OCI-LY7 (cell line): Measurements from ENCODE around the gene NOLC1. TPM values are rescaled to one million over a fixed set of nuclear protein-coding genes. Genes with fewer than 3 reads are reported as not detected.
A peak's percentile ranks its signal among the peaks of the same experiment; 100 is the strongest.

Experiments
- BruUV-seq: library from RNA; stranded (reverse); fragments of 400-500 nt; replicated peaks from 2 replicates; lab custom pipeline; 2021; lab: Mats Ljungman, UMichigan
- CTCF ChIA-PET: fragments of 300-600 bp; sonication (Branson Sonifier 250); formaldehyde crosslinking; loops from one replicate; lab custom pipeline; 2022; ENCODE audit warnings: antibody characterized with exemption; ENCODE audit not compliant: unreplicated experiment; lab: Charles Lee
- POLR2A ChIA-PET: fragments of 300-600 bp; sonication (Branson Sonifier 250); formaldehyde crosslinking; loops from one replicate; lab custom pipeline; 2022; ENCODE audit warnings: antibody characterized with exemption; lab: Charles Lee
- DNase-seq: peaks from one replicate; pipeline ENCODE4 v3.0.0-alpha.2; 2015; ENCODE audit warnings: low spot score
- H2AFZ ChIP-seq: fragments of 200-600 bp; sonication (generic), shearing (Covaris generic); 2 replicates; pipeline ENCODE4 v1.6.1; 2014; ENCODE audit warnings: mild to moderate bottlenecking, antibody characterized with exemption, low read length, moderate library complexity
- H3K27ac ChIP-seq: fragments of 200-600 bp; sonication (generic); 2 replicates; pipeline ENCODE4 v1.5.1; 2014; ENCODE audit warnings: mixed run types, low read depth, mild to moderate bottlenecking, moderate library complexity, low read length, inconsistent platforms; ENCODE audit not compliant: poor library complexity, severe bottlenecking
- H3K36me3 ChIP-seq: fragments of 200-600 bp; sonication (generic); 2 replicates; pipeline ENCODE4 v1.6.1; 2014; ENCODE audit warnings: mild to moderate bottlenecking, antibody characterized with exemption, low read length, moderate library complexity, mixed read lengths; ENCODE audit not compliant: insufficient read depth
- H3K4me1 ChIP-seq: fragments of 200-600 bp; sonication (generic); 2 replicates; pipeline ENCODE4 v1.5.1; 2014; ENCODE audit warnings: mild to moderate bottlenecking, low read length; ENCODE audit not compliant: insufficient read depth, poor library complexity, severe bottlenecking
- H3K4me2 ChIP-seq: fragments of 200-600 bp; sonication (generic); 2 replicates; pipeline ENCODE4 v1.6.1; 2014; ENCODE audit warnings: mild to moderate bottlenecking, low read length
- H3K4me3 ChIP-seq: fragments of 200-600 bp; sonication (generic); 2 replicates; pipeline ENCODE4 v1.5.1; 2014; ENCODE audit warnings: mild to moderate bottlenecking, low read depth, low read length; ENCODE audit not compliant: poor library complexity, severe bottlenecking
- H3K79me2 ChIP-seq: fragments of 200-600 bp; sonication (generic); 2 replicates; pipeline ENCODE4 v1.6.1; 2016; ENCODE audit warnings: low read depth, mild to moderate bottlenecking, low read length, moderate library complexity, mixed read lengths; ENCODE audit not compliant: insufficient read depth
- H3K9me2 ChIP-seq: fragments of 200-600 bp; sonication (generic); 2 replicates; pipeline ENCODE4 v1.6.1; 2016; ENCODE audit warnings: mild to moderate bottlenecking, low read length, mixed read lengths; ENCODE audit not compliant: insufficient read depth
- H3K9me3 ChIP-seq: fragments of 200-600 bp; sonication (generic); 2 replicates; pipeline ENCODE4 v1.6.1; 2014; ENCODE audit warnings: mild to moderate bottlenecking, mixed run types, low read length, mixed read lengths
- H4K20me1 ChIP-seq: fragments of 200-600 bp; sonication (generic); 2 replicates; pipeline ENCODE4 v1.6.1; 2014; ENCODE audit warnings: mild to moderate bottlenecking, antibody characterized with exemption, low read length, moderate library complexity, mixed read lengths; ENCODE audit not compliant: insufficient read depth
- CTCF ChIP-seq: fragments of 200-600 bp; sonication (generic); conservative IDR thresholded peaks from 2 replicates; pipeline ENCODE4 v1.5.1; 2014; ENCODE audit warnings: mild to moderate bottlenecking, antibody characterized with exemption, low read length, moderate library complexity, mixed read lengths
- EZH2phosphoT487 ChIP-seq: fragments of 200-600 bp; sonication (generic); IDR thresholded peaks from 2 replicates; pipeline ENCODE4 v1.6.1; 2018; ENCODE audit warnings: low read depth, borderline replicate concordance, mild to moderate bottlenecking, mixed run types, antibody characterized with exemption, low read length, moderate library complexity, mixed read lengths
- intact Hi-C: fragments of 100-400 bp; cut with micrococcal nuclease; formaldehyde crosslinking; loops from one replicate; pipeline ENCODE4 v1.10.0; 2022; ENCODE audit not compliant: unreplicated experiment
- total RNA-seq, 2 experiments: library from RNA; depleted of rRNA in 1 of 2; stranded (reverse); fragments of >200 nt in 1 of 2; shearing (Covaris generic) in 1 of 2; gene quantifications; 2 replicates each; pipeline ENCODE4 v1.2.3, GENCODE V29; 2014 to 2022

NOLC1 gene
- total RNA-seq, 2 experiments from 2014 or later = 93.5 to 152 TPM

DNA sequence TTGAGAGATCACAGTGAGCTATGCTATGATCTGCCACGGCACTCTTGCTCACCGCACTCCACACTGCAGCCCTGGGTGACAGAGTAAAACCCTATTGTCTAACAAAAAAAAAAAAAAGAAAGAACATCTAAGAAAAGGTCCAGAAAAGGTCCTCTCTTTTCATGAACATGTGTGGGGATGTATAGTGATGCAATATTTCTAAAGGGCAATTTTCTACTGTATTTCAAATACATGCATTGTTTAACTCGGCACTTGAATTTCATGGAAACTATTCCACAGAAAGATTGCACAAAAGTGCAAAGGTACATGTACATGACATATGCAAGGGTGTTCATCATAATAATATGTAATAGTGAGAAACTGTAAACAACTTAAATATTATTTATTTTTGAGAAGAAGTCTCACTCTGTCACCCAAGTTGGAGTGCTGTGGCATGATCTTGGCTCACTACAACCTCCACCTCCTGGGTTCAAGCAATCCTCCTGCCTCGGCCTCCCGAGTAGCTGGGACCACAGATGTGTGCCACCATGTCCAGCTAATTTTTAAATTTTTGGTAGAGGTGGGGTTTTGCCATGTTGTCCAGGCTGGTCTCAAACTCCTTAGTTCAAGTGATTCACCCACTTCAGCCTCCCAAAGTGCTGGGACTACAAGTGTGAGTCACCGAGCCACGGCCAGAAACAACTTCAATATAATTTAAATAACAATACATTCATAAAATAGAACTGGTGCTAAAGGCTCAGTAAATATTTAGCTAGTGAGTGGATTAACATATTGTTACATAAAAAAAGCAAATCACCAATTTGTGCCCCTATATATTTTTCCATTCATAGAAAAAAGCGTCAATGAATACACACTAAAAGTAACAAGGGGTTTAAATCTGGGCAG, 20.7 kb upstream of the NOLC1 start:
- CTCF ChIA-PET = interaction anchor here (0.6 kb wide), 1 partner anchor 12 kb away, joined by 4 read pairs; no protein-coding TSS in a partner anchor
- intact Hi-C loops = loop anchor here (1.0 to 5.0 kb wide), 2 partner anchors 11 to 516 kb away; partner anchors contain the start of gene LDB1
- no peak for DNase-seq
- TF ChIP-seq CTCF (no peak), EZH2phosphoT487 (no peak)
- no TSS peak for BruUV-seq
- peaks cover 30% of the 10 kb centered on the region for H3K36me3 ChIP-seq
- H3K27ac ChIP-seq = peak overlapping the region; percentile 65
- H4K20me1 ChIP-seq = peaks cover 18% of the 10 kb centered on the region; the same call in 1 of the 2 replicates
- peaks cover 37% of the 10 kb centered on the region for H3K79me2 ChIP-seq
- H3K4me1 ChIP-seq = peaks cover 44% of the 10 kb centered on the region
- POLR2A ChIA-PET = interaction anchor here (0.6 to 2.3 kb wide), 7 partner anchors 10 to 1434 kb away, joined by 3 to 11 read pairs (median 3); no protein-coding TSS in a partner anchor
- peak overlapping the region; percentile 93 for H2AFZ ChIP-seq
- peak overlapping the region; percentile 73 for H3K4me2 ChIP-seq
- no peaks in the 10 kb centered on the region for H3K9me2 ChIP-seq
- peak overlapping the region; percentile 87 for H3K4me3 ChIP-seq
- no peaks in the 10 kb centered on the region for H3K9me3 ChIP-seq

- intact Hi-C loops = loop anchor here (1.0 to 5.0 kb wide), 2 partner anchors 12 to 515 kb away; partner anchors contain the start of gene LDB1
- TF ChIP-seq CTCF = no peak
- no peak for TF ChIP-seq EZH2phosphoT487
- no peaks in the 10 kb centered on the region for H3K9me3 ChIP-seq
- no TSS peak for BruUV-seq
- peak overlapping the region; percentile 87 for H3K4me3 ChIP-seq
- peaks cover 43% of the 10 kb centered on the region for H3K79me2 ChIP-seq
- H4K20me1 ChIP-seq = peaks cover 22% of the 10 kb centered on the region
- peaks cover 44% of the 10 kb centered on the region for H3K4me1 ChIP-seq
- peak overlapping the region; percentile 73 for H3K4me2 ChIP-seq
- peak overlapping the region; percentile 65 for H3K27ac ChIP-seq
- ChIA-PET POLR2A (interaction anchor here (0.5 to 2.3 kb wide), 5 partner anchors 10 to 1433 kb away, joined by 3 to 11 read pairs (median 3); no protein-coding TSS in a partner anchor), CTCF (no interaction called here)
- H3K36me3 ChIP-seq = peaks cover 37% of the 10 kb centered on the region
- H3K9me2 ChIP-seq = no peaks in the 10 kb centered on the region
- H2AFZ ChIP-seq = peak overlapping the region; percentile 93
- no peak for DNase-seq
Measured at GRCh38 chr10:102132193-102132562, 20.0 kb upstream of the NOLC1 start.
